K562 (cell line): ENCODE measurements around the gene NEUROD2. TPM values are rescaled to one million over a fixed set of nuclear protein-coding genes. Genes with fewer than 3 reads are reported as not detected.

Experiments
- ATAC-seq: fragments of 200-7000 bp; cut with Tn5 transposase; 3 replicates; pipeline ENCODE4 v1.9.1; 2020; ENCODE audit warnings: moderate library complexity
- BruUV-seq: library from RNA; stranded (reverse); fragments of 400-500 nt; replicated peaks from 2 replicates; lab custom pipeline; 2021; lab: Mats Ljungman, UMichigan
- CTCF ChIA-PET: fragments of 300-600 bp; formaldehyde crosslinking; extraction: SDS; loops from one replicate; lab custom pipeline; 2021; ENCODE audit warnings: low intra/inter-chr PET ratio; lab: Yijun Ruan, JAX
- POLR2A ChIA-PET: fragments of 300-600, 350-650 bp; sonication (Branson Sonifier 250); formaldehyde crosslinking; extraction: SDS; loops from one replicate; lab custom pipeline; 2021; ENCODE audit warnings: antibody characterized with exemption, inconsistent platforms; lab: Yijun Ruan, JAX
- DNase-seq, 4 experiments: peaks; one replicate each; pipeline versions ENCODE4 v3.0.0 to v3.0.0-alpha.2; 2011 to 2018; ENCODE audit warnings: low spot score in 3 of 4, mixed read lengths in 3 of 4; ENCODE audit errors: extremely low read depth in 1 of 4
- FAIRE-seq: peaks from 2 replicates; lab custom pipeline; 2011; peaks lifted over from hg19 to GRCh38; lab: Jason Lieb, UNC
- H2AFZ ChIP-seq: 2 replicates; pipeline ENCODE4 v1.6.0; 2011; ENCODE audit warnings: low read depth, low read length, control low read depth, inconsistent platforms
- H3K27ac ChIP-seq: fragments of 200-600 bp; 3 replicates; pipeline ENCODE4 v1.8.0; 2011; ENCODE audit warnings: low read depth, mild to moderate bottlenecking, control low read depth, inconsistent platforms, low read length, moderate library complexity, mixed read lengths; ENCODE audit errors: extremely low read depth
- H3K27me3 ChIP-seq, 2 experiments: fragments of 300-600 bp in 1 of 2; 2 replicates in 1 of 2; 3 replicates in 1 of 2; pipeline versions ENCODE4 v1.6.0 to v1.8.0; 2011; ENCODE audit warnings: inconsistent platforms in 2 of 2, low read length in 2 of 2, mild to moderate bottlenecking in 1 of 2, mixed read lengths in 1 of 2, moderate library complexity in 1 of 2; ENCODE audit not compliant: control insufficient read depth in 2 of 2, insufficient read depth in 2 of 2
- H3K36me3 ChIP-seq: fragments of 300-600 bp; 3 replicates; pipeline ENCODE4 v1.8.0; 2011; ENCODE audit warnings: mild to moderate bottlenecking, low read length, inconsistent platforms; ENCODE audit not compliant: control insufficient read depth, insufficient read depth
- H3K4me1 ChIP-seq, 2 experiments: fragments of 200-600 bp in 1 of 2; replicated peaks in 1 of 2; 2 replicates in 1 of 2; 3 replicates in 1 of 2; pipeline versions ENCODE4 v1.5.1 to v1.8.0; 2011; ENCODE audit warnings: inconsistent platforms in 2 of 2, low read length in 2 of 2, mild to moderate bottlenecking in 1 of 2, mixed read lengths in 1 of 2, moderate library complexity in 1 of 2; ENCODE audit not compliant: control insufficient read depth in 2 of 2, insufficient read depth in 2 of 2
- H3K4me2 ChIP-seq: 2 replicates; pipeline ENCODE4 v1.6.1; 2011; ENCODE audit warnings: low read length, control low read depth, inconsistent platforms, mixed read lengths; ENCODE audit not compliant: insufficient read depth
- H3K4me3 ChIP-seq: fragments of 200-600 bp; sonication (generic), shearing (Covaris generic); 2 replicates; pipeline ENCODE4 v1.5.1; 2016; ENCODE audit warnings: control low read depth, inconsistent platforms
- H3K79me2 ChIP-seq: fragments of 200-600 bp; 3 replicates; pipeline ENCODE4 v1.8.0; 2011; ENCODE audit warnings: low read length, inconsistent platforms; ENCODE audit not compliant: control insufficient read depth, insufficient read depth
- H3K9ac ChIP-seq, 2 experiments: 2 replicates each; pipeline versions ENCODE4 v1.6.0 to v1.6.1; 2011; ENCODE audit warnings: low read depth in 2 of 2, low read length in 2 of 2, control low read depth in 1 of 2, inconsistent platforms in 1 of 2, mild to moderate bottlenecking in 1 of 2, mixed read lengths in 1 of 2; ENCODE audit not compliant: insufficient read depth in 1 of 2
- H3K9me1 ChIP-seq: one replicate; pipeline ENCODE4 v1.6.0; 2011; ENCODE audit warnings: inconsistent platforms, mild to moderate bottlenecking, low read length, moderate library complexity; ENCODE audit not compliant: control insufficient read depth, insufficient read depth
- H3K9me3 ChIP-seq: replicated peaks from 2 replicates; pipeline ENCODE4 v1.5.1; 2011; ENCODE audit warnings: low read depth, low read length, inconsistent platforms; ENCODE audit not compliant: control insufficient read depth, insufficient read depth
- H4K20me1 ChIP-seq: replicated peaks from 2 replicates; pipeline ENCODE4 v1.6.1; 2011; ENCODE audit warnings: low read length, inconsistent platforms, mixed read lengths; ENCODE audit not compliant: control insufficient read depth, insufficient read depth
- CBFA2T2 ChIP-seq: fragments of 450-650 bp; conservative IDR thresholded peaks from 2 replicates; pipeline ENCODE4 v1.6.1; 2017; ENCODE audit warnings: mild to moderate bottlenecking
- DACH1 ChIP-seq: fragments of 450-650 bp; IDR thresholded peaks from 2 replicates; pipeline ENCODE4 v1.6.1; 2018; ENCODE audit not compliant: partially characterized antibody
- ERF ChIP-seq: fragments of 450-650 bp; formaldehyde crosslinking; IDR thresholded peaks from 2 replicates; pipeline ENCODE4 v1.4.0; 2020; ENCODE audit warnings: mild to moderate bottlenecking, mixed read lengths
- HLTF ChIP-seq: fragments of 450-650 bp; IDR thresholded peaks from 2 replicates; pipeline ENCODE4 v1.6.1; 2016
- POLR2G ChIP-seq: fragments of 200-400 bp; formaldehyde crosslinking; IDR thresholded peaks from 2 replicates; pipeline ENCODE4 v1.6.1; 2017; ENCODE audit warnings: low read depth, mild to moderate bottlenecking, antibody characterized with exemption, low read length, moderate library complexity
- ZBTB7A ChIP-seq: IDR thresholded peaks from 2 replicates; pipeline ENCODE4 v1.6.1; 2011; ENCODE audit warnings: low read depth, mild to moderate bottlenecking, low read length, moderate library complexity, borderline replicate concordance; ENCODE audit not compliant: control insufficient read depth
- ZC3H11A ChIP-seq: IDR thresholded peaks from 2 replicates; pipeline ENCODE4 v1.6.1; 2012; ENCODE audit warnings: low read depth, low read length, improper control_type of control experiment
- ZNF407 ChIP-seq: fragments of 450-650 bp; IDR thresholded peaks from 2 replicates; pipeline ENCODE4 v1.6.1; 2016; ENCODE audit warnings: low read depth
- WGBS: fragments of 100-300 bp; shearing (Covaris generic); methylation state at CpG from one replicate; pipeline ENCODE4 v1.1.6; 2016; ENCODE audit warnings: low coverage, mixed read lengths; ENCODE audit not compliant: insufficient coverage; ENCODE audit errors: missing lambda C conversion rate; 5-methylcytosine and 5-hydroxymethylcytosine counted together
- in situ Hi-C: fragments of 300-500 bp; cut with MboI; formaldehyde crosslinking; loops from 4 replicates; pipeline ENCODE4 v1.15.0; 2018; ENCODE audit warnings: inconsistent platforms, mixed read lengths
- intact Hi-C: fragments of 100-400 bp; cut with micrococcal nuclease; formaldehyde crosslinking; loops from 2 replicates; pipeline ENCODE4 v1.14.2; 2022
- polyA plus RNA-seq, 8 experiments: library from polyadenylated mRNA; depleted of rRNA in 4 of 8; stranded (reverse) in 5 of 8; unstranded in 3 of 8; fragments of >200 nt; fragmentation: Nextera tagmentation in 2 of 8; fragmentation: Illumina TruSeq in 1 of 8; extraction: Ambion mirVana in 2 of 8; extraction: Trizol in 1 of 8; gene quantifications; 2 replicates each; pipeline versions ENCODE4 v1.2.1 to v1.2.3, GENCODE V29; 2011 to 2014; ENCODE audit warnings: inconsistent platforms in 1 of 8, missing spikeins in 1 of 8
- total RNA-seq, 7 experiments: library from RNA; depleted of rRNA in 6 of 7; stranded (reverse); fragments of >200 nt in 6 of 7; fragmentation: Illumina TruSeq in 2 of 7; extraction: Trizol in 2 of 7; gene quantifications; 2 replicates each; pipeline versions ENCODE4 v1.2.1 to v1.2.3, GENCODE V29; 2011 to 2021; ENCODE audit warnings: low replicate concordance in 1 of 7

Gene NEUROD2
- total and polyA plus RNA-seq, 9 of the 15 experiments (the other 6 are each of a cell fraction or from before 2014, with no cell fraction given): not detected

DNA sequence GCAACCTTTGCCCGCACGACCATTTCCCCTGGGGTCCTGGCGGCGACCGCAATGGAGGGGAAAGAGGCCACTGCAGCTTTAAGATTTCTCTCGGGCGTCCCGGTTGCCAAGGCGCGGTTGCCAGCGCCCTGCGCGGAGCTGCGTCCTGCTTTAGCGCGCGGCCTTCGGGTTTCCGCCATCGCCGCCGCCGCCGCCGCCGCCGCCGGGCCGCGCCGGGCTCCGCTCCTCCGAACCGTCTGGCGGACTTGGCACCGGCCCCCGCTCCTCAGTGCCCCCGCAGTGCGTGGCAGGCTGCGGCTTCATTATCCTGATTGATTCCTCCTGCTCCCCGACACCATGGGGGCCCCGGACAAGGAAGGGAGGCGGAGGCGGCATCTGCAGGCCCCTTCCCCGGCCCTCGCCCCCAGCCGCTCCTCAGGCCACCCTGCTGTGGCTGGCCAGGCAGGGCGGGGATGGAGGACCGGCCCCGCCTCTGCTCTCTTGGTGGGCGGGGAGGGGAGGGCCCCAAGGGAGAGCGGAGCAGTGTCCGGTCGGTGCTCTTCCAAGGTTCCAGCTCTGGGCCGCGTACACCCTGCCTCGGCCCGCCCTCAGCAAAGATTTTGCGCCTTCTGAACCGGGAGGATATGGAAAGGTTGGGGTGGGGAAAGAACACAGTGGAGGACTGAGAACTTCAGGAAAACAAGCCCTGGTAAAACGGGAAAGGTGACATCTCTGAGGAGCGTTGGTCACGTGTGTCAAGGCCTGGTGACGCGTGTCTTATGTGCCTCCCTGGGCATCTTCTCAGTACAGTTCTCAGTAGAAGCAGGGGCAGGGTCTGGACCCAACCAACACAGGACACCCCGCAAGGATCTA lies 34.0 kb downstream of the NEUROD2 start:
- intact Hi-C loops (no loop called here), in situ Hi-C loops (no loop called here)
- peak overlapping the region; percentile 92 for H2AFZ ChIP-seq
- no peak for FAIRE-seq
- H3K79me2 ChIP-seq: no peaks in the 10 kb centered on the region
- WGBS: 7% methylated on average over 23 of the region's 66 CpGs
- H3K4me3 ChIP-seq: peak overlapping the region; percentile 36
- H3K9ac ChIP-seq: peak overlapping the region in 1 of 2 experiments; percentile 55; a peak in 1 of 4 replicates
- peaks cover 3% of the 10 kb centered on the region; the same call in 1 of the 3 replicates for H3K36me3 ChIP-seq
- DNase-seq: peak; percentile 52 to 86 (median 78)
- H3K27ac ChIP-seq: no peak overlapping the region
- no peaks in the 10 kb centered on the region for H4K20me1 ChIP-seq
- ChIA-PET POLR2A (interaction anchor here (0.5 to 0.6 kb wide), 2 partner anchors 10 to 12 kb away, joined by 3 read pairs; no protein-coding TSS in a partner anchor), CTCF (interaction anchor here (0.6 kb wide), 1 partner anchor 1812 kb away, joined by 4 read pairs; no protein-coding TSS in a partner anchor)
- ATAC-seq: peak; percentile 98
- BruUV-seq: no TSS peak
- H3K27me3 ChIP-seq: peaks cover 8 to 26% of the 10 kb centered on the region in 2 experiments; a peak in 4 of 5 replicates
- H3K4me2 ChIP-seq: peak overlapping the region; percentile 69
- peaks cover 0 to 12% of the 10 kb centered on the region in 2 experiments; a peak in 2 of 5 replicates for H3K4me1 ChIP-seq
- H3K9me3 ChIP-seq: 0 out of 2 replicates have a peak, but pooled peaks cover 2% of the 10 kb centered on the region
- peaks cover 4% of the 10 kb centered on the region for H3K9me1 ChIP-seq
- no peak for TF ChIP-seq ZNF407
- no peak for TF ChIP-seq DACH1
- TF ChIP-seq POLR2G: peak; percentile 58
- TF ChIP-seq ZBTB7A: peak; percentile 25; the same call in 1 of the 2 replicates
- TF ChIP-seq ERF (CRISPR knock-in tag): no peak
- no peak for TF ChIP-seq ZC3H11A
- TF ChIP-seq CBFA2T2: 0 out of 2 replicates have a peak, but pooled peaks have one; percentile 4
- no peak for TF ChIP-seq HLTF
